Activated CD4-positive, alpha-beta T cell treated with anti-CD3 and anti-CD28 coated beads for 36 hours (primary cell): ENCODE data around the gene COL9A3. TPM values are rescaled to one million over a fixed set of nuclear protein-coding genes. Genes with fewer than 3 reads are reported as not detected.

Source experiments
- ATAC-seq: fragments of 200-7000 bp; cut with Tn5 transposase; one replicate; pipeline ENCODE4 v1.10.0; 2021; ENCODE audit warnings: mild to moderate bottlenecking, moderate library complexity
- CTCF ChIA-PET: fragments of 350-600 bp; sonication (Branson Sonifier 250); formaldehyde crosslinking; loops from one replicate; lab custom pipeline; 2021; ENCODE audit warnings: antibody characterized with exemption; lab: Charles Lee
- POLR2A ChIA-PET: fragments of 350-600 bp; sonication (Branson Sonifier 250); formaldehyde crosslinking; loops from one replicate; lab custom pipeline; 2021; ENCODE audit warnings: antibody characterized with exemption, inconsistent platforms; lab: Charles Lee
- DNase-seq: peaks from one replicate; pipeline ENCODE4 v3.0.0-alpha.2; 2020
- H3K27ac Mint-ChIP-seq: one replicate; pipeline ENCODE4 v1.8.0; 2021; ENCODE audit warnings: mixed read lengths
- H3K27me3 Mint-ChIP-seq: one replicate; pipeline ENCODE4 v1.8.0; 2021; ENCODE audit warnings: mixed read lengths
- H3K36me3 Mint-ChIP-seq: one replicate; pipeline ENCODE4 v1.8.0; 2021; ENCODE audit warnings: low read depth, mixed read lengths
- H3K4me1 Mint-ChIP-seq: one replicate; pipeline ENCODE4 v1.8.0; 2021; ENCODE audit warnings: mixed read lengths
- H3K4me3 Mint-ChIP-seq: one replicate; pipeline ENCODE4 v1.8.0; 2021; ENCODE audit warnings: mild to moderate bottlenecking, moderate library complexity, mixed read lengths
- H3K9me3 Mint-ChIP-seq: one replicate; pipeline ENCODE4 v1.8.0; 2021; ENCODE audit warnings: low read depth, mixed read lengths
- intact Hi-C, 2 experiments: fragments of 100-400 bp; cut with DNase I in 1 of 2; cut with micrococcal nuclease in 1 of 2; formaldehyde crosslinking; loops; one replicate each; pipeline versions ENCODE4 v1.14.2 to v1.15.1; 2022 to 2024; cut with DNase I, micrococcal nuclease
- total RNA-seq, 2 experiments: library from RNA; stranded (reverse); gene quantifications; one replicate each; pipeline ENCODE4 v1.2.3, GENCODE V29; 2021

The COL9A3 gene
- total RNA-seq, 2 experiments from 2014 or later = not detected

- H3K27me3 Mint-ChIP-seq = no peaks in the 10 kb centered on the region
- CTCF ChIA-PET = interaction anchor here (0.6 to 1.2 kb wide), 2 partner anchors 125 to 131 kb away, joined by 3 to 4 read pairs; no protein-coding TSS in a partner anchor
- H3K4me1 Mint-ChIP-seq = peaks cover 21% of the 10 kb centered on the region
- H3K27ac Mint-ChIP-seq = peak overlapping the region; percentile 31
- H3K9me3 Mint-ChIP-seq = no peaks in the 10 kb centered on the region
- intact Hi-C loops = loop anchor here (2.0 to 5.0 kb wide), 2 partner anchors 58 to 303 kb away; no protein-coding TSS in a partner anchor
- H3K36me3 Mint-ChIP-seq = peaks cover 19% of the 10 kb centered on the region
- ATAC-seq (peak; percentile 27), DNase-seq (peak; percentile 63)
- POLR2A ChIA-PET = interaction anchor here (0.6 kb wide), 1 partner anchor 112 kb away, joined by 3 read pairs; no protein-coding TSS in a partner anchor
- peak overlapping the region; percentile 78 for H3K4me3 Mint-ChIP-seq
Measured at GRCh38 chr20:62805155-62805710, 11.6 kb upstream of the COL9A3 start.

- ChIA-PET CTCF (interaction anchor here (0.6 to 1.2 kb wide), 2 partner anchors 125 to 131 kb away, joined by 3 to 4 read pairs; no protein-coding TSS in a partner anchor), POLR2A (interaction anchor here (0.6 kb wide), 1 partner anchor 111 kb away, joined by 3 read pairs; no protein-coding TSS in a partner anchor)
- Mint-ChIP-seq H3K27me3 (no peaks in the 10 kb centered on the region), H3K36me3 (peaks cover 16% of the 10 kb centered on the region), H3K4me3 (peak overlapping the region; percentile 78), H3K9me3 (no peaks in the 10 kb centered on the region), H3K27ac (peak overlapping the region; percentile 60), H3K4me1 (peaks cover 21% of the 10 kb centered on the region)
- DNase-seq (no peak), ATAC-seq (no peak)
- intact Hi-C loops = loop anchor here (2.0 to 5.0 kb wide), 2 partner anchors 57 to 304 kb away; no protein-coding TSS in a partner anchor
Measured at GRCh38 chr20:62805711-62806382, 11.0 kb upstream of the COL9A3 start.

GRCh38 chr20:62806383-62807050, 10.3 kb upstream of the COL9A3 start:
- no peaks in the 10 kb centered on the region for H3K27me3 Mint-ChIP-seq
- DNase-seq (no peak), ATAC-seq (no peak)
- peak overlapping the region; percentile 78 for H3K4me3 Mint-ChIP-seq
- intact Hi-C loops = loop anchor here in 1 of 2 experiments (5.0 kb wide), 1 partner anchor 304 kb away; no protein-coding TSS in a partner anchor
- peaks cover 21% of the 10 kb centered on the region for H3K4me1 Mint-ChIP-seq
- ChIA-PET POLR2A (no interaction called here), CTCF (interaction anchor here (1.2 kb wide), 1 partner anchor 132 kb away, joined by 4 read pairs; no protein-coding TSS in a partner anchor)
- no peak overlapping the region for H3K27ac Mint-ChIP-seq
- H3K36me3 Mint-ChIP-seq = peaks cover 14% of the 10 kb centered on the region
- no peaks in the 10 kb centered on the region for H3K9me3 Mint-ChIP-seq

- CTCF ChIA-PET = interaction anchor here (0.6 to 2.2 kb wide), 17 partner anchors 9 to 903 kb away, joined by 3 to 16 read pairs (median 4); partner anchors contain the start of gene COL9A3
Measured at GRCh38 chr20:62807444-62808210, 9.2 kb upstream of the COL9A3 start.

GRCh38 chr20:62808211-62808865, 8.5 kb upstream of the COL9A3 start:
- intact Hi-C loops = loop anchor here (1.0 to 5.0 kb wide), 4 partner anchors 14 to 308 kb away; no protein-coding TSS in a partner anchor
- peaks cover 21% of the 10 kb centered on the region for H3K4me1 Mint-ChIP-seq
- H3K4me3 Mint-ChIP-seq = no peak overlapping the region
- DNase-seq = peak; percentile 86
- H3K27me3 Mint-ChIP-seq = no peaks in the 10 kb centered on the region
- ChIA-PET CTCF (interaction anchor here (0.6 to 2.2 kb wide), 19 partner anchors 14 to 689 kb away, joined by 3 to 16 read pairs (median 4); no protein-coding TSS in a partner anchor), POLR2A (interaction anchor here (1.0 kb wide), 1 partner anchor 15 kb away, joined by 3 read pairs; no protein-coding TSS in a partner anchor)
- H3K36me3 Mint-ChIP-seq = peaks cover 17% of the 10 kb centered on the region
- no peak overlapping the region for H3K27ac Mint-ChIP-seq
- H3K9me3 Mint-ChIP-seq = no peaks in the 10 kb centered on the region
- peak; percentile 67 for ATAC-seq

More at GRCh38 chr20:62807444-62808210, 9.2 kb upstream of the COL9A3 start:
- Mint-ChIP-seq H3K4me3 (no peak overlapping the region), H3K27me3 (no peaks in the 10 kb centered on the region), H3K9me3 (no peaks in the 10 kb centered on the region), H3K4me1 (peaks cover 21% of the 10 kb centered on the region), H3K27ac (no peak overlapping the region), H3K36me3 (peaks cover 17% of the 10 kb centered on the region)
- ATAC-seq (no peak), DNase-seq (no peak)
- intact Hi-C loops = loop anchor here (1.0 to 5.0 kb wide), 4 partner anchors 13 to 307 kb away; no protein-coding TSS in a partner anchor
- POLR2A ChIA-PET = interaction anchor here (1.0 kb wide), 1 partner anchor 16 kb away, joined by 3 read pairs; no protein-coding TSS in a partner anchor

GRCh38 chr20:62809530-62810428, 7.1 kb upstream of the COL9A3 start:
- intact Hi-C loops = loop anchor here (2.0 to 5.0 kb wide), 2 partner anchors 15 to 307 kb away; no protein-coding TSS in a partner anchor
- Mint-ChIP-seq H3K9me3 (no peaks in the 10 kb centered on the region), H3K4me3 (no peak overlapping the region), H3K27ac (no peak overlapping the region), H3K27me3 (no peaks in the 10 kb centered on the region), H3K4me1 (peaks cover 17% of the 10 kb centered on the region), H3K36me3 (peaks cover 17% of the 10 kb centered on the region)
- ATAC-seq = no peak
- CTCF ChIA-PET = interaction anchor here (1.8 kb wide), 1 partner anchor 171 kb away, joined by 10 read pairs; no protein-coding TSS in a partner anchor
- no peak for DNase-seq
- POLR2A ChIA-PET = no interaction called here

GRCh38 chr20:62811320-62811719, 5.5 kb upstream of the COL9A3 start:
- Mint-ChIP-seq H3K9me3 (no peaks in the 10 kb centered on the region), H3K27me3 (peaks cover 12% of the 10 kb centered on the region), H3K36me3 (peaks cover 14% of the 10 kb centered on the region), H3K27ac (no peak overlapping the region), H3K4me3 (no peak overlapping the region), H3K4me1 (peaks cover 19% of the 10 kb centered on the region)
- POLR2A ChIA-PET = no interaction called here
- DNase-seq (no peak), ATAC-seq (no peak)
- intact Hi-C loops = no loop called here
- CTCF ChIA-PET = no interaction called here

- no peak overlapping the region for H3K27ac Mint-ChIP-seq
- DNase-seq (no peak), ATAC-seq (no peak)
- no peak overlapping the region for H3K4me3 Mint-ChIP-seq
- peaks cover 14% of the 10 kb centered on the region for H3K27me3 Mint-ChIP-seq
- intact Hi-C loops = no loop called here
- H3K4me1 Mint-ChIP-seq = peaks cover 17% of the 10 kb centered on the region
- H3K36me3 Mint-ChIP-seq = peaks cover 14% of the 10 kb centered on the region
- CTCF ChIA-PET = no interaction called here
- no peaks in the 10 kb centered on the region for H3K9me3 Mint-ChIP-seq
- POLR2A ChIA-PET = no interaction called here
Measured at GRCh38 chr20:62811720-62812119, 5.1 kb upstream of the COL9A3 start.

GRCh38 chr20:62812181-62812906, 4.5 kb upstream of the COL9A3 start:
- Mint-ChIP-seq H3K27me3 (peaks cover 14% of the 10 kb centered on the region), H3K9me3 (no peaks in the 10 kb centered on the region), H3K36me3 (peaks cover 14% of the 10 kb centered on the region), H3K4me1 (peaks cover 14% of the 10 kb centered on the region), H3K27ac (no peak overlapping the region), H3K4me3 (no peak overlapping the region)
- POLR2A ChIA-PET = no interaction called here
- no peak for ATAC-seq
- DNase-seq = no peak
- intact Hi-C loops = no loop called here
- CTCF ChIA-PET = no interaction called here
